Left cardiac atrium (tissue), 4 donors: ENCODE results near the gene SLC16A8. TPM values are rescaled to one million over a fixed set of nuclear protein-coding genes. Genes with fewer than 3 reads are reported as not detected.
"Not testable (repeated sequence)": the region's sequence is repeated elsewhere in the genome, so short reads cannot be mapped to it uniquely, and the experiment has no call there.

Source experiments
- ATAC-seq, 2 donors: fragments of 200-7000 bp; cut with Tn5 transposase; one replicate each; pipeline ENCODE4 v1.9.1; 2020; ENCODE audit warnings: mild to moderate bottlenecking in 2 of 2, moderate library complexity in 2 of 2
- DNase-seq: peaks from one replicate; pipeline ENCODE4 v3.0.0-alpha.2; 2020
- intact Hi-C, 2 donors: fragments of 100-400 bp; cut with DNase I; formaldehyde crosslinking; loops; one replicate each; pipeline versions ENCODE4 v1.14.1 to v1.15.1; 2022 to 2023
- total RNA-seq, 2 donors: library from RNA; stranded (reverse); fragmentation: NEBNext Ultra II Directional; extraction: Animal tissue kit (Norgen Biotek cat#: 25700); gene quantifications; one replicate each; pipeline ENCODE4 v1.2.1, GENCODE V29; 2021
- donor health status: DM: no; HTN: yes; CAD: no.
- donor health status: DM: no; HTN: yes; CAD: no; lungs with severe emphysema.
- donor health status: DM: yes; HTN: yes; CAD: no.
- donor health status: Dilated cardiomyopathy.

Gene SLC16A8
- total RNA-seq, 2 donors from 2014 or later: 0.27 TPM; not detected in 1

DNA sequence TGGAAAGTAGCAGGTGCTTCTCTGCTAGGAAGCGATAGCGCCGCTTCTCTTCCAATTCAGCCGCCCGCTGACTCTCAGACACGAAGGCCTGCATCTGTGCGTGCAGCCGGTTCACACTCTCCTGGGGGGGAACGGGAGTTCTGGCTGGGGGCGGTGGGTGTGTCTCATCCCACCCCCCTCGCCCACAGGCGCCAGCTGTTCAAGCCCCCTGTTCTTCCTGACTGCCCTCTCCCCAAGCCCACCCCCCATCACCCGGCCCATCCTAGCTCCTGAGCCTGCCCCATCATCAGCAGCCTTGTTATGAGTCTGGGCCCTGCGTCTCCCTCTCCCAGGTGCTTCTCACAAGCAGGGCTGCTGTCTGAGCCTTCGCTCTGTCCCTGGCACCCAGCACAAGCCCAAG lies 13.1 kb upstream of the SLC16A8 start:
- no peak for DNase-seq
- ATAC-seq: no peak
- intact Hi-C loops: loop anchor here in 1 of 2 donors (10.0 kb wide), 1 partner anchor 248 kb away; no protein-coding TSS in a partner anchor

DNA sequence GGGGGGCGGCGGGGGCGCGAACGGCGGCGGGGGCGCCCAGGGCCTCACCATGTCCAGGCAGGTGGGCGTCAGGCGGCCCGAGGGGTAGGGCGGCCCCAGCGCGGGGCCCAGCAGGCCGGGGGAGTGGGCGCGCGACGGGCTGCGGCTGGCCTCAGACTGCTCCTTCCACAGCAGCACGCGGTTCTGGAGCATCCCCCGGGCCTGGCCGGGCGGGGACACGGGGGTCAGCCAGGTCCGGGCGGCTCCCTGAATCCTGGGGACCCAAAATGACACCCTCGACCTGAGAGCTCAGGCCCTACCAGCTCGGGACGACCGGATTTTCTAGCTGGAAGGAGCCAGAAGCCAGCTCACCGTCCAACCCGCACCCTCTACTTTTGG lies 5.5 kb upstream of the SLC16A8 start:
- DNase-seq (peak; percentile 21), ATAC-seq (peak; percentile 10 to 16)
- intact Hi-C loops: no loop called here

DNA sequence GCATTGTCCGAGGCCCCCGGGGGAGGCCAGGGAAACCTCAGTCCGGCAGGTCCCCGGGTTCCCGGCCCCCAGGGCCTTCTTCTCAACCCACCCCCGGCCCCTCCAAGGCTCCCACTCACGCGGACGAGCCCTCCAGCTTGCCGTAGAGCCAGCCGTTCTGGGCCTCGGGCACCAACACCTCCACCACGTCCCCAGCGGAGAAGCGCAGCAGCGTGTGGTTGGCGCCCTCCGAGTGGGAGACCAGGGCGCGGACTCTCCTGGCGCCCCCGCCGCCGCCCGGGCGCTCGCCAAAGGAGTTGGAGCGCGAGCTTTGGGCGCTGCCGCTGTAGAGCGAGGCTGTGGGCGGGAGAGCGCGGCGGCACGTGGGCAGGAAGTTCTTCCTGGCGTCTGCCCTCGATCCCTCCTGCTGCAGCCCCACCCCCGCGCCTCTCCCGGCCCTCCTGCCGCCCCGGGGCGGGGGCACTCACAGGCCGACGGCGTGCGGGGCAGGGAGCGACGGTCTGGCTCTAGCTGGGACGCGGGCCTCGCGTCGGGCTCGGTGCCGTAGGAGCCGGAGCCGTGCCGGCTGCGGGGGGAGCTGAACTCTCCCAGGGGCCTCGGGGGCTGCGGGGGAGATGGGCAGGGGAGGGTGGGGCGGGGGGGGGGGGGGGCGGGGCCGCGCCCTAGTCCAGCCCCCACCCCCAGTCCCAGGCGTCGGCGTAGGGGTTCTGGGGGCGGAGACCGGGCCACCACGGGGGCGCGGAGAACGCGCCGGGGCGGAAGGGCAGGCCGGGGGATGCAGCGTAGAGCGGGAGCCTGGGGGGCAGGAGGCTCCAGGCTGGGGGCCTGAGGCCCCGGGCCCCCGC lies 4.9 kb upstream of the SLC16A8 start:
- intact Hi-C loops: no loop called here
- peak; percentile 51 to 53 for ATAC-seq
- no peak for DNase-seq

DNA sequence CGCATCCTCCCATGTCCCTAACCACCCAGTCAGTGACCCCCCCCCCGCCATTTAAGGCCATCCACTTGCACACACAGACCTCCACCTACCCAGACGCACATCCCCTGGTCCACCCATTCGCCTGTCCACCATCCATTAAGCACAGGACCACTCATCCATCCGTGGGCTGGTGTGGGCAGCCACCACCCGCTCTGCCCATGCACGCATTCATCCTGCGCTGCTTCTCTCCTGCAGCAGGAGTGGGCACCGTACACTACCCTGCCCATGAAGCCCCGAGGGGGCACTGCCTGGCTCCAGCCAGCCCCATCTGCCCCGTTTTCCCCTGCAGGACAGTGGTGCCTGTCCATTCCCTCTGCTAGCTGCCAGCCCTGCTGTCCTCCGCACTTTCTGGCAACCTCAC lies 3.9 kb upstream of the SLC16A8 start:
- intact Hi-C loops: no loop called here
- ATAC-seq: no peak
- no peak for DNase-seq

DNA sequence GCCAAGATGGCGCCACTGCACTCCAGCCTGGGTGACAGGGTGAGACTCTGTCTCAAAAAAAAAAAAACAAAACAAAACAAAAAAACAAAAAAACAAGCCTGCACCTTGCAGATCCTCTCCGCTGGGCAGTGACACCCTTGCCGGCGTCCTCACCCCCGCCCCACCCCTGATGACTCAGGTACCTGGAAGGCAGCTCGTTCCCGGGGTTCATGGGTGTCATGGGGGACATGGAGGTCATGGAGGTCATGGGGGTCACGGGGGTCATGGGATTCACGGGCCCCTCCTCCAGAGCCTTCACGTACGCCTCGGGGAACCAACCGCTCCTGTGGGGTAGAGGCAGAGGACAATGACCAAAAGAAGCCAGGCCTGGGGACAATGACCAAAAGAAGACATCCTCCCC lies 3.0 kb upstream of the SLC16A8 start:
- DNase-seq (no peak), ATAC-seq (no peak)
- intact Hi-C loops: no loop called here

DNA sequence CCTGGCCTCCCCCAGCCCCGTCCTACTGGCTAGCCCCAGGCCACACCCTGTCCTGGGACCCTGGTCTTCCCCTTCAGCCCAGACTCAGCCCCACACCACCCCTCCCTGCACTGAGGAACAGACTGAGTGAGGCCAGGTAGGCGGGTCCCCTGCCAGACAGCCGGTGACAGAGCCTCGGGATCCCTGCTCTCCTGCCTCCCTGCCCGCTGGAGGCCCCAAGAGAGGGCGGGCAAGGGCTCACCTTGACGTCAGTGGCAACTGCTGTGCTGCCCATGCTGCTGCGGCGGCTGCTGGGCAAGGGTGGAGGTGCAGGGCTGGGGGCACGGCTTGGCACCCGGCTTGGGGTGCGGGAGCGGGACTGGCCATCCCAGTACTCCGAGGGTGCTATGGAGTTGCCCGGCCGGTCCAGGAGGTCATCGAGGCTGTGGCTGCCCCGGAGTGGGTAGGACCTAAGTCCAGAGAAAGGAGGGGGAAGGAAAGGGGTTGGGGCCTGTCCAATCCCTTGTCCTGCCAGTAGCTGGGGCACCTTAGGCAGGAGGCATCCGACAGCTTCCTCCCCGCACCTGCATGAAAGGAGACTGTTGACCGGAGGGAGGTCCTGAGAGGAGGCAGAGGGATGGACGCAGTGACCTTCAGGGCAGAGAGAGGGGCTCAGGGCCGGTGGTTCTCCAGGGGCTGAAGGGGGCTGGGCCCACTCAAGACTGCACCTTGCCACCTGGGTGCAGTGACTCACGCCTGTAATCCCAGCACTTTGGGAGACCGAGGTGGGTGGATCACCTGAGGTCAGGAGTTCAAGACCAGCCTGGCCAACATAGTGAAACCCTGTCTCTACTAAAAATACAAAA lies 2.2 kb upstream of the SLC16A8 start:
- DNase-seq (no peak), ATAC-seq (no peak)
- intact Hi-C loops: no loop called here

DNA sequence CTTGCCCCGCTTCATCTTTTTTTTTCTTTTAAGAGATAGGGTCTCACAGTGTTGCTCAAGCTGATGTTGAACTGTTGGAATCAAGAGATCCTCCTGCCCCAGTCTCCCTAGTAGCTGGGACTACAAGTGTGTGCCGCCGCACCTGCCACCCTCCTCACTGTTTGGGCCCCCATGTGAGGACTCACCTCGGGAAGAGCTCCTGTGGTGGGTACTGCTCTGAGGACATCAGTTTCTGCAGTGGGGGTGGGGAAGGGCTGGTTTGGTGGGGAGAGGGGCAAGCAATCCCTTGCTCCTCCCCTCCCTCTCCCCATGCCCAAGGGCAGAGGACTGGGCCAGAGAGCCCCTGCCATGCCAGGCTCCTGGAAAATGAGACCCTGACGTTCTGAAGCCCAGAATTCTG lies 1.5 kb upstream of the SLC16A8 start:
- DNase-seq: no peak
- no peak for ATAC-seq
- intact Hi-C loops: no loop called here

DNA sequence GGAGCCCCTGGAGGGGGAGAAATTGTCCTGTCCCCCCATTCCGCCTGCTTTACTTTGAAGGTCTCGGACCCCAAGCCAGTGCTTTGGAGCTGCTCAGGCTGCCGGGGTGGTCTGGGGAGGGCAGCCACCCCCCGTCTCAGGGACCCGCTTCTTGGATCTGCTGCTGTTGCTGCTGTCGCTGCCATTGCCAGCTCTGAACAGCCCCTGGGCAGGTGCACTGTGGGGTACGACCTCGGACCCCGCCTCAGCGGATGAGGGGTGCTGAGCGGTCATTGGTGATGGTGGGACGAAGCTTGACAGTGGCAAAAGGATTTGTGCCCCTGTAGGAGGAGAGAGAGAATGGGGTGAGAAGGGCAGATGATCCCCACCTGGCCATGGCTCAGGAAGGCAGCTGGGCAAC lies 1.1 kb upstream of the SLC16A8 start:
- ATAC-seq (no peak), DNase-seq (no peak)
- intact Hi-C loops: no loop called here

DNA sequence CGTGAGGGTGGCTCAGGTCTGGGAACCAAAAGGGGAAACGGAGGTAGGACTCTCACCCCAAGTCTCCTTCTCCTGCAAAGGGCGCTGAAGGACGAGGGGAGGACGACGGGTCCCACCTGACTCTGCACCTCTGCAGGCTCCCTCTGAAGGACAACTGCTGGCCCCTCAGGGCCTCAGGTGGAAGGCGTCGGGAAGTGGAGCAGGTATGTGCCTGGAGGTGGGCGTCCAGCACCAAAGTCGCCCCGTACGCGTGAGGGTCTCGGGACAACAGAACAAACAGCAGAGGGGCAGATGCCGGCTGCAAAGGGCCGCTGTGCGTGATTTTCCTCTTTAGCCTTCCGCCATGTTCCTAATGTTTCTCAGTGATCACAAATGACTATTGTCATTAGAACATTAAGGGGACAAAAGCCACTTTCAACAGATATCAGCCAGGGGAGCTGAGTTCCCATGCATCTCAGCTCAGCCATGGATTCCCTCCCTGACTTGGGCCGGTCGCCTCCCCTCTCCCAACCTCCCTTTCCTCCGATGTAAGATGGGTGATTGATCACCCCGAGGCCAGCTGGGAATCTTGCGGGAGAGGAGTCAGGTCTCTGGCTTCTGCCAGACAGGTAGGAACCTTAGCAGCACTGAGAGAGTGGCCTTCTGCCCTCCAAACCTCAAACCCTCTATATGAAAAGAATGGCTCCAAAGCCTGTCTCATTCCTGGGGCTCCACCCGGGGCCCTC lies 836 bp downstream of the SLC16A8 start:
- intact Hi-C loops: no loop called here
- ATAC-seq: no peak
- DNase-seq: no peak

DNA sequence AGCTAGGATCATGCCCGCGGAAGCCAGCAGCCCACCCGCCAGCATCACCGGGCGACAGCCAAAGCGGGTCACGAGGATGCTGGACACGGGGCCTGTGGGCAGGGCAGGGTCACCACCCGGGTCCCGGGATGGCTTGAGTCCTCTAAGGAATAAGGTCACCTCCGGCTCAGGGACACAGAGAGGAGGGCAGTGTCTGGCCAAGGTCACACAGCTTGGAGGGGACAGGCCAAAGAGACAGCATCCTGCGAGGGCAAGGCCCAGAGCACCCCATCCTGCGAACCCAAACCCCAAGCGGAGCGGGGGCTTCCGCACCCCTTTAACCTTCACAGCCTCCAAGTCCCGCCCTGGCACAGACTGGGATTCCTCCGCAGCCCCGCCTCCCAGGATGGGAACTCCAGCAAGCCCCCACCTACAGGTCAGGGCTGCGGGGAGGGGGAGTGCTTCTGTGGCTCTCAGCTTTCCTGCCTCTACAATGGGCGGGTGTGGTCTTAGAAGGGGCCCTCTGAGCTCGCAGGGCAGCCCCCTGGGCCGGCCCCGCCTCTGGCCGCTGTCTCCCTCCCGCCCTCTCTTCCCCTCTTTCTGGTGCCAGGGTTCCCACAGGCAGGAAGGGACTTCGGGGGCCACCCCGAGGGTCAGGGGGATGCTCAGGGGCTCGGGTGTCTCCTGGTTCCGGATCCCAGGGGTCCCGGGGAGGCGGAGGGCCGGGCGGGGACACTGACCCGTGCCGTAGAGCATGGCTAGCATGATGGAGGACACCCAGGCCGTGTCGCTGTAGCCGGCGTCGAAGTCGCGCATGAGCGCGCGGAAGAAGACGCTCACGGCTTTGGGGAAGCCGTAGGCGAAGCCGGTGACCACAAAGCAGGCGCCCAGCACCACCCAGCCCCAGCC lies 1.8 kb downstream of the SLC16A8 start:
- ATAC-seq (peak in 1 of 2 donors; percentile 5), DNase-seq (no peak)
- intact Hi-C loops: no loop called here

DNA sequence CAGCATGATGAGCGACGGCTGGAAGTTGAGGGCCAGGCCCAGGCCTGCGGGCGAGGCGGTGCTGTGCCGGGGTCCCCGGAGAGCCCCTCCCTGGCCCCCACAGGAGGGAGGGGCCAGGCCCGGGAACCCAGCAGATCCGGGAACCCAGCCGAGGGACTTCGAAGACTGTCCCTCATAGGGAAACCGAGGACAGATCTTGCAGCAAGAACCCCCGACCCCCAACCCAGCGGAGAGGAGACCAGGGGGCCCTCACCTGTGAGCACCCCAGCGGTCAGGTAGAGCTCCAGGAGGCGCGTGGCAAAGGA lies 2.4 kb downstream of the SLC16A8 start:
- no peak for ATAC-seq
- DNase-seq: no peak
- intact Hi-C loops: no loop called here

DNA sequence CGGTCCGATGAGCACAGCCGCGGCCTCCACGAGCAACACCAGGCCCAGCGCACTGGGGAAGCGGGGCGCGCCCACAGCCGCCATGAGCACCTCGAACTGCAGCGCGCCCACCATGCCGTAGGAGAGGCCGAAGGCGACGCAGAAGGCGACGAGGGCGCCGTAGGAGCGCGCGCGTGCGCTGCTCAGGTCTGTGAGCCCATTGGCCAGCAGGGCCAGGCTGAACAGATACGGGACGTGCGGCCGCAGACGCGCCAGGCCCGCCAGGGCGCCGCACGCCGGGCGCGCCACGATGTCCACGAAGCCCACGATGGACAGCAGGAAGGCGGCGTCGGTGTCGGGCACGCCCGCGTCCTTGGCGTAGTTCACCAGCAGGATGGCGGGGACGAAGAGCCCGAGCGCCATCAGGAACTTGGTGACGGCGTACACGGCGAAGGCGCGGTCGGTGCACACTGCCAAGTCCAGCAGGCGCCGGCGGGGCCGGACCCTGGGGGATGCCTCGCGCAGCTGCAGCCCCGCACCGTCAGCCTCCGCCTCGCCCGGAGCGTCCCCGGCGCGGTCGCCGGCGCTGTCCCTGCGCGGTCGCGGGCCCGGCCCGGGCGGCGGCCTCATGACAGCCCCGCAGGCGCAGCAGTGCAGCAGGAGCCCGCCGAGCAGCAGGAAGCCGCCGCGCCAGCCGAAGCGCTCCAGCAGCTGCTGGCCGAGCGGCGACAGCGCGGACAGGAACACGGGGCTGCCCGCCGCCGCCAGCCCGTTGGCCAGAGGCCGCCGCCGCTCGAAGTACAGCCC lies 2.9 kb downstream of the SLC16A8 start:
- DNase-seq: peak; percentile 59
- peak; percentile 62 to 73 for ATAC-seq

DNA sequence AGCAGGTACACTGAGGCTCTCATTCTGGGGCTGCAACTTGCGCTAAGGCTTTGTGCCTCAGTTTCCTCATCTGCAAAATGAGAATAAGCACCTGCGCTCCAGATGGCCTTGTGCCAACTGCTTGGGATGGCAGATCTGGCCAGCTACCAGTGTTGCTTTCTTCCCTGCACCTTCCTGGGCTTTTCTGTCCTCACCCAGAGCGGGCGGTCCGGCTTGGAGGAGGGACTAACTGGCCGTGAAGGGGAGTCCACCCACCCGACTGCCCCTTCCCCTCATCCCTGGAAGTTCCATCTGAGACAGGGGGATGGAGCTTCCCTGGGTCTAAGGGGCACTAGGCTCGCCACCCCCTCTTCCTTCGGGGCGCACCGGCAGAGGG lies 3.5 kb downstream of the SLC16A8 start:
- intact Hi-C loops: no loop called here
- DNase-seq (no peak), ATAC-seq (no peak)

More for the DNA sequence above, 2.9 kb downstream of the SLC16A8 start:
- intact Hi-C loops: no loop called here

DNA sequence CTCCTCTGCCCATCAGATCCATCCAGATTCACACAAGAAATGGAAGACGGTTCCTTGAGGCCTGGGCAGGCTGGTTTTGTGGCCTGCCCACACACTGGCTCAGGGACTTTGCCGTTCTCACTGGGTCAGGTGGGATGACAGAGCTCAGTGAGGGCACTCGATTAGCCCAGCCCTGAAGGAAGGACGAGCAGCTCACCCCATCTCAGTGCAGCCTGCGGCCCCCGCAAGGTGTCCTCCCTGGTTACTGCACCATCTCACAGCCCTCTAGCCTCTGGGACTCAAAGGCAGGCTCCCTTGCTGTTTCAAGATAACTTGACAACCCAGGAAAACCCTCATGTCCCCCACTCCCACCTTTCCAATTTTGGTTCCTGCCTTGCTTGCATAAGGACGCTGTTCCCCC lies 4.2 kb downstream of the SLC16A8 start:
- ATAC-seq (no peak), DNase-seq (no peak)
- intact Hi-C loops: no loop called here

DNA sequence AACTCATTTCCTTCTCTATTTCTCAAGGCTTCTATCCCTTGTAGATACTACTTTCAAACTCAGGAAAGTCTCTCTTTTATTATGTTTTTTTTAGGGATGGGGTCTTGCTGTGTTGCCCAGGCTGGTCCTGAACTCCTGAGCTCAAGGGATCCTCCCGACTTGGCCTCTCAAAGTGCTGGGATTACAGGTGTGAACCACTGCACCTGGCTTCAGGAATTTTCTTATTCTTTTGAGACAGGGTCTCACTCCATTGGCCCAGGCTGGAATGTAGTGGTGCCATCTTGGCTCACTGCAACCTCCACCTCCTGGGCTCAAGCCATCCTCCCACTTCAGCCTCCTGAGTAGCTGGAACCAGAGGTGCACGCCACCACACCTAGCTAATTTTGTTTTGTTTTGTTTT lies 4.8 kb downstream of the SLC16A8 start:
- intact Hi-C loops, ATAC-seq, DNase-seq: not testable (repeated sequence)

DNA sequence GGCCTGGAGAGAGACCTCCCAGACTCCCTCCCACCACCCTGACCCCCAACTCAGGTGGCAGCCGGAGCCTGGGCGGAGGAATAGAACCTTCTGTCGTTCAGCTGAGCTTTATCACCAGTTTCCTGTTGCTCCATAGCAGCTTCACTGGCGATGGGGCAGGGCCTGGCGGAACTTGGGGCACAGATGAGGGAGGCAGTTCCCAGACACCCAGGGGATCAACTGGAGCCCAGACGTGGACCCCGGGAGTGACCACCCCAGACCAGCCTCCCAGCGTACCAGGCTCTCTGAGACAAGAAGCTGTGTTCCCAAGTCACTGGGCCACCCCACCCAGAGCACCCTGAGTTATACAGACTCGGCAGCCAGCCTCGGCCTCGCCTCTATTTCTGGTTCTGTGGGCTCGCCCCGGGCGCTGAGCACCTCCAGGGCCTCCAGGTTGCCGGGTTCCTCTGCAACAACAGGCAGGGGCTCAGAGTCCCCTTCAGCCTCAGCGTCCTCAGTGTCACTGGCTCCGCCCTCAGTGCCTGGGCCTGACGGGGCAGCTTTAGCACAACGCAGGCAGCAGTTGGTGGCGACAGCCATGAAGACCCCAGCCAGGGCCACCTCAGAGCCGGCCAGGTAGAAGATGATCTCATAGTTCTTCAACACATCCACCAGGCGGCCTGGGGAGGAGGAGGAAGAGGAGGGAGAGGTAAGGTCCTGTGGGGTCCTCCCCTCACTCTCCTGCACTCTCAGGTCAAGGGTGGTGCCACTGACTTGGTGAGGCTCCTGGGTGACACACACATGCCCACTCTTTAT lies 5.7 kb downstream of the SLC16A8 start:
- DNase-seq (no peak), ATAC-seq (no peak)
- intact Hi-C loops: no loop called here

DNA sequence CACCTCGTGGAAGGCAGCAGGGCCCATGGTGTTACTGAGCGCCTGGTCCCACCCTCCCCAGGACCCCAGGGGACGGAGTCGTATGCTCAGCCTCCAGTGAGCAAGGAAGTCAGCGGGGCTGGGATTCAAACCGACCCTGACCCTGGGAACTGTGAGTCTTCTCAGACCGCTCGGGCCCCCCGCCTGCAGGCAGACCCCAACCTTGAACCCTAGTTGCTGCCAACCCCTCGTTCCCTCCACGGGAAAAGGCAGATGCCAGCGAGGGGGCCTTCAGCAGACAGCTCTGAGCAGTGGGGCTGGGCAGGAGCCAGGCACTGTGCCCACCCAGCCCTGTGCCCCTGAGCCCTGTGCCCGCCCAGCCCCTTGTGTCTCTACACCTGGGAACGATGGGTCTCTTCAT lies 6.4 kb downstream of the SLC16A8 start:
- DNase-seq (no peak), ATAC-seq (no peak)
- intact Hi-C loops: no loop called here

DNA sequence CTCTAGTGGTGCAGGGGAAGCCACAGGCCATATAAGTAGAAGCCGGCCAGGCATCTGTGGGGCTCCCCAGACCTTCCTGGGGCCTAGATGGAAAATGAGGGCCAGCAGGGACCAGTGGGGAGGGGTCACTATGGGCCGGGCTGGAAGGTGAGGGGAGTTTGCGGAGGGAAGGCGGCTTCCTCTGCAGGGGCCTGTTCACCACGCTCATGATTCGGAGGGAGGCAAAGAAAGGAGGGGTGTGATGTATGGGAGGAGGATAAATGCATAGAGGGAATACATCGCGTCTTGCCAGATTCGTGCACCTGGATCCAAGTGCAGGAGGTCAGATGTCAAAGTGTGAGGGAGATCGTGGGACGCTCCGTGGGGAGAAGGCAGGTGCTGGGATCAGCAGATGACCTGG lies 6.9 kb downstream of the SLC16A8 start:
- no peak for DNase-seq
- intact Hi-C loops: no loop called here
- no peak for ATAC-seq
